ENCODE data around the gene NKAIN2. TPM values are rescaled to one million over a fixed set of nuclear protein-coding genes. Genes with fewer than 3 reads are reported as not detected.
"Not testable (repeated sequence)": the region's sequence is repeated elsewhere in the genome, so short reads cannot be mapped to it uniquely, and the experiment has no call there.

Gene NKAIN2
- total RNA-seq, 6 experiments from 2014 or later: not detected

- Mint-ChIP-seq H3K36me3 (ENCODE audit: low read depth) (no peaks in the 10 kb centered on the region), H3K4me3 (no peak overlapping the region), H3K4me1 (ENCODE audit: low read depth) (no peaks in the 10 kb centered on the region), H3K27me3 (ENCODE audit: insufficient read depth) (no peaks in the 10 kb centered on the region), H3K9me3 (peaks cover 14% of the 10 kb centered on the region), H3K27ac (no peak overlapping the region)
- no peak for TF ChIP-seq CTCF (IDR thresholded peaks at IDR 0.05)
- no peak for DNase-seq
These were observed 659.6 kb downstream of the NKAIN2 start for GRCh38 chr6:124463271-124463670.

GRCh38 chr6:124464600-124464999 is 660.9 kb downstream of the NKAIN2 start:
- H3K27ac Mint-ChIP-seq; H3K36me3 Mint-ChIP-seq (ENCODE audit: low read depth); DNase-seq; H3K4me1 Mint-ChIP-seq (ENCODE audit: low read depth); H3K4me3 Mint-ChIP-seq; H3K27me3 Mint-ChIP-seq (ENCODE audit: insufficient read depth): not testable (repeated sequence)
- peaks cover 18% of the 10 kb centered on the region for H3K9me3 Mint-ChIP-seq

GRCh38 chr6:124466949-124467348 is 663.3 kb downstream of the NKAIN2 start:
- Mint-ChIP-seq H3K4me1 (ENCODE audit: low read depth) (no peaks in the 10 kb centered on the region), H3K9me3 (peaks cover 28% of the 10 kb centered on the region), H3K27ac (no peak overlapping the region), H3K4me3 (no peak overlapping the region), H3K27me3 (ENCODE audit: insufficient read depth) (no peaks in the 10 kb centered on the region), H3K36me3 (ENCODE audit: low read depth) (no peaks in the 10 kb centered on the region)
- no peak for TF ChIP-seq CTCF (IDR thresholded peaks at IDR 0.05)
- DNase-seq: no peak

- H3K9me3 Mint-ChIP-seq: peaks cover 32% of the 10 kb centered on the region
- H3K36me3 Mint-ChIP-seq (ENCODE audit: low read depth): no peaks in the 10 kb centered on the region
- TF ChIP-seq CTCF (IDR thresholded peaks at IDR 0.05): no peak
- no peak for DNase-seq
- H3K27ac Mint-ChIP-seq: no peak overlapping the region
- no peak overlapping the region for H3K4me3 Mint-ChIP-seq
- H3K27me3 Mint-ChIP-seq (ENCODE audit: insufficient read depth): no peaks in the 10 kb centered on the region
- H3K4me1 Mint-ChIP-seq (ENCODE audit: low read depth): no peaks in the 10 kb centered on the region
These were observed 663.7 kb downstream of the NKAIN2 start for GRCh38 chr6:124467366-124467765.

- no peak for DNase-seq
- H3K27me3 Mint-ChIP-seq (ENCODE audit: insufficient read depth): no peaks in the 10 kb centered on the region
- TF ChIP-seq CTCF (IDR thresholded peaks at IDR 0.05): no peak
- no peak overlapping the region for H3K4me3 Mint-ChIP-seq
- no peak overlapping the region for H3K27ac Mint-ChIP-seq
- no peaks in the 10 kb centered on the region for H3K36me3 Mint-ChIP-seq (ENCODE audit: low read depth)
- no peaks in the 10 kb centered on the region for H3K4me1 Mint-ChIP-seq (ENCODE audit: low read depth)
- peaks cover 33% of the 10 kb centered on the region for H3K9me3 Mint-ChIP-seq
These were observed 667.1 kb downstream of the NKAIN2 start for GRCh38 chr6:124470803-124471202.

GRCh38 chr6:124475176-124475575 is 671.5 kb downstream of the NKAIN2 start:
- TF ChIP-seq CTCF (IDR thresholded peaks at IDR 0.05): no peak
- Mint-ChIP-seq H3K4me3 (no peak overlapping the region), H3K9me3 (peaks cover 35% of the 10 kb centered on the region), H3K4me1 (ENCODE audit: low read depth) (no peaks in the 10 kb centered on the region), H3K27ac (no peak overlapping the region), H3K27me3 (ENCODE audit: insufficient read depth) (no peaks in the 10 kb centered on the region), H3K36me3 (ENCODE audit: low read depth) (no peaks in the 10 kb centered on the region)
- no peak for DNase-seq
